Measurements from ENCODE around the gene RAPGEFL1.
"Not testable (repeated sequence)": the region's sequence is repeated elsewhere in the genome, so short reads cannot be mapped to it uniquely, and the experiment has no call there.

Gene RAPGEFL1

GRCh38 chr17:40177275-40177874 lies at the start of gene RAPGEFL1:
Gene RAPGEFL1 (plus strand): TSS chr17:40177470. CDS start chr17:40177862, 392 bp downstream.
- DNase-seq (ENCODE audit: low spot score): no peak

- DNase-seq (ENCODE audit: low spot score): no peak
Observed at GRCh38 chr17:40129498-40129897, 47.8 kb upstream of the RAPGEFL1 start.

- DNase-seq (ENCODE audit: low spot score): peak; percentile 66
Observed at GRCh38 chr17:40130352-40131042, 46.8 kb upstream of the RAPGEFL1 start.

- no peak for DNase-seq (ENCODE audit: low spot score)
Observed at GRCh38 chr17:40134184-40134583, 43.1 kb upstream of the RAPGEFL1 start.

- no peak for DNase-seq (ENCODE audit: low spot score)
Observed at GRCh38 chr17:40135817-40136216, 41.5 kb upstream of the RAPGEFL1 start.

GRCh38 chr17:40139566-40140058 lies 37.7 kb upstream of the RAPGEFL1 start:
- DNase-seq (ENCODE audit: low spot score): no peak

GRCh38 chr17:40143166-40143565 lies 34.1 kb upstream of the RAPGEFL1 start:
- DNase-seq (ENCODE audit: low spot score): not testable (repeated sequence)

- no peak for DNase-seq (ENCODE audit: low spot score)
Observed at GRCh38 chr17:40145476-40145875, 31.8 kb upstream of the RAPGEFL1 start.

GRCh38 chr17:40148527-40148926 lies 28.7 kb upstream of the RAPGEFL1 start:
- DNase-seq (ENCODE audit: low spot score): no peak

GRCh38 chr17:40150276-40150675 lies 27.0 kb upstream of the RAPGEFL1 start:
- no peak for DNase-seq (ENCODE audit: low spot score)

GRCh38 chr17:40151414-40151963 lies 25.8 kb upstream of the RAPGEFL1 start:
- no peak for DNase-seq (ENCODE audit: low spot score)

GRCh38 chr17:40153603-40154236 lies 23.6 kb upstream of the RAPGEFL1 start:
- DNase-seq (ENCODE audit: low spot score): no peak

- DNase-seq (ENCODE audit: low spot score): no peak
Observed at GRCh38 chr17:40157973-40158372, 19.3 kb upstream of the RAPGEFL1 start.

- DNase-seq (ENCODE audit: low spot score): no peak
Observed at GRCh38 chr17:40158438-40159013, 18.7 kb upstream of the RAPGEFL1 start.

- no peak for DNase-seq (ENCODE audit: low spot score)
Observed at GRCh38 chr17:40159456-40159855, 17.8 kb upstream of the RAPGEFL1 start.

- DNase-seq (ENCODE audit: low spot score): no peak
Observed at GRCh38 chr17:40167685-40168261, 9.5 kb upstream of the RAPGEFL1 start.

- peak; percentile 74 for DNase-seq (ENCODE audit: low spot score)
Observed at GRCh38 chr17:40168262-40168832, 8.9 kb upstream of the RAPGEFL1 start.

- DNase-seq (ENCODE audit: low spot score): no peak
Observed at GRCh38 chr17:40170325-40170724, 6.9 kb upstream of the RAPGEFL1 start.

- DNase-seq (ENCODE audit: low spot score): no peak
Observed at GRCh38 chr17:40171750-40172149, 5.5 kb upstream of the RAPGEFL1 start.

- DNase-seq (ENCODE audit: low spot score): no peak
Observed at GRCh38 chr17:40173091-40173777, 4.0 kb upstream of the RAPGEFL1 start.

GRCh38 chr17:40173778-40174135 lies 3.5 kb upstream of the RAPGEFL1 start:
- no peak for DNase-seq (ENCODE audit: low spot score)
